ENCODE data around the gene ABHD1. TPM values are rescaled to one million over a fixed set of nuclear protein-coding genes. Genes with fewer than 3 reads are reported as not detected.

ABHD1 gene
- total RNA-seq, 2 experiments from 2014 or later = 0.34 to 0.40 TPM

DNA sequence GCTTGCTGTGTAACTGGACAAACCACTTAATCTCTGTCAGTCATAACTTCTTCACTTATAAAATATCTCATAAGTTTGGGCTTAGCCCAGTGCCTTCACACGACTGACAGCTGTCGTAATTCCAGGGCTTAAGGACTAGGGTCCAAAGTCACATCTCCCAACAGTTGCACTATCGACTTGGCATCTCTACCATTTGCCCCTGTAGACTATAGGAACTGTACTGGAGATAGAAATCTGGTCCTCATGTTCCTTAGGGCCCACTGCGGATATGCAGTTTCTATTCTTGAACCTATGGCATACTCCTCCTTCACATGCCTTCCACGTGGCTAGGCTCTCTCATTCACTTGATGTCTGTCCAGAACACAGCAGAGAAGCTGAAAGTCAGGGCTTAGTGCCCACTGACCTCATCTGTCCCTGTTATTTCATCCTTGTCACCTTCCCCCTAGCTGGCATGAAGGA, 2.7 kb downstream of the ABHD1 start:
- CTCF ChIA-PET = interaction anchor here (0.7 to 1.0 kb wide), 2 partner anchors 24 to 243 kb away, joined by 3 read pairs; no protein-coding TSS in a partner anchor

DNA sequence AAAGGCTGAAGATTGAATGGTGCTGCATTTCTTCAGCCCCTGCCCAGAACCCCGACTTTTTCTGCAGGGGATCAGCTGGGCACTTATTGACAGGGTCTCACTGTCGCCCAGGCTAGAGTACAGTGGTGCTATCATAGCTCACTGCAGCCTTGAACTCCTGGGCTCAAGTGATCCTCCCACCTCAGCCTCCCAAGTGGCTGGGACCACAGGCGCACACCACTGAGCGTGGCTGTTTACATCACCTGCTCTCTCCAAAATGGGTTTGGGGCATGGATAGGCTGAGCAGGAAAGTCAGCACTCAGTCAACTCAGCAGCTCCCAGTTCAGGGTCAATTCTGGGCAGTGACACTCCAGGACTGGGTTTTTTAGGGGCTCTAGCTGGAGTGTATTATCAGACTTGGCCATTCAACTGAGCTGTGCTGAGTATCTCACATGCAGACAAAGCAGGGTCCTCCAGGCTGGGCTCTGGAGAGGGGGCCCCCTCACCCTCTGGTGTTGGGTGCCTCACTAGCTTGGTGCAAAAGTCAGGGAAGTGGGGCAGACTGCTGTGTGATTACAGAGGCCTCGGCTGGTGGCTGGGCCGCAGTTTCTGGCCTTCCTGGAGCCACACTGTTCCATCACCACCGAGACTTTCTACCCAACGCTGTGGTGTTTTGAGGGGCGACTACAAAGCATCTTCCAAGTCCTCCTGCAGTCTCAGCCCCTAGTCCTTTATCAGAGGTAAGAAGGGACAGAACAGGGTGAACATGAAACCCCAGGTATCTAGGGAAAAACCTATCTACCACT, 4.5 kb downstream of the ABHD1 start:
- CTCF ChIA-PET = no interaction called here
- POLR2A ChIA-PET = no interaction called here

More for the DNA sequence above, 2.7 kb downstream of the ABHD1 start:
- POLR2A ChIA-PET = no interaction called here

DNA sequence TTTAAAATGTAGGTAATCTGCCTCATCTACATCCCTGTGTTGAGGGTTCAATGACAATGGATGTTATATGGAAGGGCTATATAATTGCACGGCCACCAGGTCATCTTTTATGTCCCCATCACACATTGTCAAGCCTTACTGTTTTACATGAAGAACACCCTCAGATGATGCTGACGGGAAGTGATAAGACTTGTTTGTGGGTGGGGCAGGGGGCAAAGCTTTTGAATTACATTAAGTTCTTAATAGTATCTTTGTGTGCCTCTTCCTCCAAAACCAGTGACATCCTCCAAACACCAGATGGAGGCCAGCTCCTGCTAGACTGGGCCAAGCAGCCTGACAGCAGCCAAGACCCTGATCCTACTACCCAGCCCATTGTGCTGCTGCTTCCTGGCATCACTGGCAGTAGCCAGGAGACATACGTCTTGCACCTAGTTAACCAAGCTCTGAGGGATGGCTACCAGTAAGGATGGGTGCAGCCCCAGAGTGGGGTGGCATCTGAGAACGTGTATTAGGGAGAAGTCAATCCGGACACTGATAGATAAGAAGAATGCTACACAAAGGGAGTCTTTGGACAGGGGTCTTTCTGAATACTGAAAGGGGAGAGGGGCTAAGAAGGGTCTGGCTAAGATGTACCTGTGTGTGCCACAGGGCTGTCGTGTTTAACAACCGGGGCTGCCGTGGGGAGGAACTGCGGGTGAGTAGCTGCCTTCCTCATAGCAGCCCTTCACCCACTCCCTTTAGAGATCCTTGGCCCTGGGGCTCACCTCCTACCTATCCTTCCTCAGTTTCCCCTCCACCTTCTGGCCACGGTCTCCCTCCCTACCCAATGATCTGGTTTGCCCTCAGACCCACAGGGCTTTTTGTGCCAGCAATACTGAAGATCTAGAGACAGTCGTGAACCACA, 5.3 kb downstream of the ABHD1 start:
- POLR2A ChIA-PET = no interaction called here

DNA sequence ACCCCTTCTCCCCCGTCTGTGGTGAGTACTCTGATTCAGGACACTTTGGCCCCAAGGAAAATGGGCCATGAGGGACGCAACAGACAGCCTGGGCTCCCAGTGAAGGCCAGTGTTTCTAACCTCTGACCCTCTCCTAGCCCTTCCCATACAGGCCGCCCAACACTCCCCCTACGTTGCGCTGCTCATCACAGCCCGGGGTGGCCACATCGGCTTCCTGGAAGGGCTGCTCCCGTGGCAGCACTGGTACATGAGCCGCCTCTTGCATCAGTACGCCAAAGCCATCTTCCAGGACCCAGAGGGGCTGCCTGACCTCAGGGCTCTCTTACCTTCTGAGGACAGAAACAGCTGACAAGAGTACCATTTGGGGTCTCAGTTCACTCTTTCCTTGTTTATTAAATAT, 6.8 kb downstream of the ABHD1 start:
- CTCF ChIA-PET = interaction anchor here (0.6 kb wide), 1 partner anchor 30 kb away, joined by 3 read pairs; no protein-coding TSS in a partner anchor
- POLR2A ChIA-PET = no interaction called here

More for the DNA sequence above, 5.3 kb downstream of the ABHD1 start:
- CTCF ChIA-PET = no interaction called here

DNA sequence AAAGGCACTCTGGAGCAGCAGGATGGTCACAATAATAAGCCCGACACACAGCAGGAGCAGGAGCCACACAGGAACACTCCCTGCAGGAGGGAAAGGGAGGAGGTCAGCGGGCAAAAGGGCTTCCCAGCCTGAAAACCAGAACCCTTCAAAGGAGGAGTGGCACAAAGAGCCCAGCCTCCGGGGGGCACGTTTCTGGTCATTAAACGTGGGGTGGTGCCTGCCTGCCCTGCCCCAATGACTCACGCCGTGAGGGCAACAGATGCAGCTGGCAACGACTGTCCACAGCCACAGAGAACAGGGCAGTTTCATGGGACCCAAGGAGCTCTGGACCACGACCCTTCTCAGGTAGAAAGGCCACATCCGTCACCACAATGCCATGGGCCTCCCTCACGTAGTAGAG, 7.8 kb downstream of the ABHD1 start:
- ChIA-PET POLR2A (no interaction called here), CTCF (interaction anchor here (0.5 to 3.6 kb wide), 2 partner anchors 8 to 264 kb away, joined by 4 to 21 read pairs; partner anchors contain the start of gene ABHD1)

DNA sequence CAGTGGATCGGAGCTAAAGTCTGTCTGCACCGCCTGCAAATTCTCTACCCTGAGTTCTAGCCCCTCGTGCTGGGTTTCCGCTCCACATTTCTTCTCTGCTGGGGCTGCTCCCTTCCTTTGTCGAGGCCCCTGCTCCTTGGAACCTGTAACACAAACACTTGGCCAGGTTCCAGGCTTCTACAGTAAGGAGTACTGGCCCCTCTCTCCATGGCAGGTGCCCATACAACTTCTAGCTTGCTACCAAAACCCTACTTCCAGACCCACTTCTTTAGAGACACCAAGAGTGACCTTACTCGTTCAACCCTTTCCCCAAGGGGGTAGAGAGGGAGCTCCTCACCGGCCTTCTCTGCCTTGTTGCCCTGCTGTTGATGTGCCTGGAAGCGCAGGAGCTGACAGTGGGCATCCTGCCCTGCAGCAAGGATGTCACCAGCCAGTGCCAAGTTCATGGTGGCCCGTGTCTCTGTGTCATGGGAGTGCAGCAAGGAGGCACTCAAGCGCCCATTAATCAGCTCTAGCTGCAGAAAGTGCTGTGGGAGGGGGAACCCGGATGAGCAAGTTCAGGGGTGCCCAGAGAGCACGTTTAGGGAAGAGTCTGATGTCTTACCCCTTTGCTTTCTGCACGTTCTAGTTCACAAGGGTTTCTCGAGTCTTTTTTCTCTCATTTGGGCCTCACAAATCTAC, 9.7 kb downstream of the ABHD1 start:
- CTCF ChIA-PET = interaction anchor here (0.6 to 3.6 kb wide), 9 partner anchors 9 to 170 kb away, joined by 3 to 21 read pairs (median 3); partner anchors contain the start of genes ABHD1, AGBL5, KHK and OST4
- POLR2A ChIA-PET = interaction anchor here (0.7 to 2.5 kb wide), 4 partner anchors 10 to 83 kb away, joined by 3 to 11 read pairs (median 4); partner anchors contain the start of genes ABHD1, AGBL5 and OST4

DNA sequence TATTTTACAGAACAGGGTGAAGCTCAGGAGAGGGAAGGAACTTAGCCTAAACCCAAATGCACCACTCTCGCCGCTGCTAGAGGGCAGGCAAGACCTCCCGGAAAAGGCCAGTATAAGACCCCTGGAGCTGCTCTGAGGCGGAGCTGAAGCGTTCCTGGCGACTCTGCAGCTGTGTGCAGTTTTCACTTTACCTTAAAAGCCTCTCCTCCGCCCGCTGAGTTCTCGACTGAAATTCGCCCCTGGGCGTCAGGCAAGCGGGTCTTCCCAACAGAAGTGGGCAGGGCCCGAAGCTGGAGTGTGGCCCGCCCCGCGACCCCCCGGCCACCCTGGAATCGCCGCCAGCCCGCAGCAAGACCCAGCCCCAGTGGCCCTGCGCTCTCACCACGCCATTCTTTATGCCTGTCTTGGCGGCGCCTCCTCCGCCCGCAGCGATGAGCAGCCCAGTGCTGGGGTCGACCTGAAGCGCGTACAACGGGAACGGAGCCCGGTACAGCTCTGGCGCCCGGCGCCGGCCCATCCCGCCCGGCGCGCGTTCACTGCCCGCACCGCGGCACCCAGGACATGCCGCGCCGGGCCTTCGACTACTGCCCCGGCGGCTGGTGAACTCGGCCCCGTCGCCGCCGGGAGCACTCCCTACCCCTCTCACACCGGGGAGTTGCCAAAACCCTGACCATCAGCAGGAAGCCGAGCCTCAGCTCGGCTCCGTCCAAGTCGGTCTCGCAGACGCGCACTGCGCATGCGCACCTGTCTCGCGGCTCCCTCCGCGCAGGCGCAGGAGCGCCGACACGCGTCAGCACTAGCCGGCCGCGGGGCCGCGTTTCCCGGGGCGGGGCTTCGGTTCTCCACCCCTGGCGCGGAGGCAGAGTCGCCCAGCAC, 10.5 kb downstream of the ABHD1 start, which contains the start of gene PREB:
TSS of gene PREB (minus strand) at position 732 of the 876 bp plus-strand sequence. CDS start at position 517, 215 bp downstream.
- ChIA-PET CTCF (interaction anchor here (0.6 to 3.6 kb wide), 10 partner anchors 8 to 205 kb away, joined by 3 to 21 read pairs (median 3); partner anchors contain the start of genes ABHD1, AGBL5, KHK and OST4), POLR2A (interaction anchor here (0.7 to 2.5 kb wide), 4 partner anchors 11 to 84 kb away, joined by 3 to 11 read pairs (median 4); partner anchors contain the start of genes ABHD1, AGBL5 and SLC5A6)

DNA sequence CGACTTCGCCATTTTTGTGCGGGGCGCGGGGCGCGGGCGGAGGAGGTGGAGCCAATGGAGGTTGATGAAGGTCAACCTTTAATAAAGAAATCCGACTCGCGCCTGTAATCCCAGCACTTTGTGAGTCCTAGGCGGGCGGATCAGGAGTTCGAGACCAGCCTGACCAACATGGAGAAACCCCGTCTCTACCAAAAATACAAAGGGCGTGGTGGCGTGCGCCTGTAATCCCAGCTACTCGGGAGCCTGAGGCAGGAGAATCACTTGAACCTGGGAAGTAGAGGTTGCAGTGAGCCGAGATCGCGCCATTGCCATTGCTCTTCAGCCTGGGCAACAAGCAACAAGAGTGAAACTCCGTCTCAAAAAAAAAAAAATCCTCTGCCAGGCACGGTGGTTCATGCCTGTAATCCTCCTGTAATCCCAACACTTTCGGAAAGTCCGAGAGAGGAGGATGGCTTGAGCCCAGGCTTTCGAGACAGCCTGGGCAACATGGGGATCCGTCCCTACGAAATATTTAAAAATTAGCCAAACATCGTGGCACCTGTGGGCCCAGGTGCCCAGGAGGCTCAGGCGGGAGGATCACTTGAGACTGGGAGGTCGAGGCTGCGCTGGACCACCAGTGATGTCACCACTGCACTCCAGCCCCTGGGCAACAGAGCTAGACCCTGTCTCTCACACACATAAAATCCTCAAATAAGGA, 11.3 kb downstream of the ABHD1 start:
- ChIA-PET POLR2A (interaction anchor here (0.7 to 2.5 kb wide), 3 partner anchors 12 to 85 kb away, joined by 3 to 11 read pairs (median 4); partner anchors contain the start of genes ABHD1 and SLC5A6), CTCF (interaction anchor here (0.6 to 3.6 kb wide), 4 partner anchors 11 to 205 kb away, joined by 3 to 21 read pairs (median 3); partner anchors contain the start of genes ABHD1 and OST4)

DNA sequence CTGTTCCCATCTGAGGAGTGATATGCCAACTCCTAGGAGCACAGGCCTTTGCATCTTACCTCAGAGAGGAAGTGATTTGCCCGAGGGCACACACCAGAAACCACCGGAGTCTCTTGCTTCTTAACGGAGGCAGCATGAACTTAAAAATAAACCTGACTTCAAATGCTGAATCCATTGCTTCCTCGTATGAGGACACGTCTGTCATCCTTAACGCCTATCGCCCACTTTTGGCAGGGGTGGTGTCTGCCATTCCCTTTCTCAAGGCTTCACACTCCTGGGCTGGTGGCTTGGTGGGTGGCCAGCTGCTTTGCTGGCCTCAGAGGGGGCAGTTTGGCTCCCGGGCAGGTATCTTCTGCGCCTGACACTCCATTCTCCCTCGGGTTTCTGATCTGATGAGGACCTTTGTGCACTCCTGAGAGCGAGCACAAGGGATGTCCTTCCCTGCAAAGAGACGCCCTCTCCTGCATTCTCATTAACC, 11.9 kb downstream of the ABHD1 start:
- ChIA-PET CTCF (interaction anchor here (0.7 to 0.9 kb wide), 3 partner anchors 12 to 178 kb away, joined by 3 read pairs; partner anchors contain the start of gene ABHD1), POLR2A (interaction anchor here (0.6 kb wide), 1 partner anchor 119 kb away, joined by 5 read pairs; no protein-coding TSS in a partner anchor)

DNA sequence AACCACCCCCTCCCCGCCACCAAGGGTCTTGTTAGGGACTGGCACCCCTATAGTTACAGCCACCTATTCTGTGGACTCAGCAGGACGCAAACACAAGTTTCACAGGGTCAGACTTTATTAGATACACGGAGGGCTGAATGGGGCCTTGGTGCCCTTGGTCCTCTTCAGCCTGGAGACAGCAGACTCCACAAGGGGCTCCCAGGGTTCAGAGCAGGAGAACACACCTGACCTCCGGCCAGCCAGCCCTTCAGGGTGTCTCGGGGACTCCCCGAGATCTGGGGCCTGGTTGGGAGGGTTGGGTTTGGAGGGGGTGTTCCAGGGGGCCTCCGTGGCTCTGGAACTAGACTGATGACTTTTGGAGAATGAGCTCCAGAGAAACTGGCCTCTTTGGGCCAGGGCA, 13.1 kb downstream of the ABHD1 start:
- ChIA-PET POLR2A (no interaction called here), CTCF (interaction anchor here (0.7 kb wide), 1 partner anchor 65 kb away, joined by 4 read pairs; no protein-coding TSS in a partner anchor)

DNA sequence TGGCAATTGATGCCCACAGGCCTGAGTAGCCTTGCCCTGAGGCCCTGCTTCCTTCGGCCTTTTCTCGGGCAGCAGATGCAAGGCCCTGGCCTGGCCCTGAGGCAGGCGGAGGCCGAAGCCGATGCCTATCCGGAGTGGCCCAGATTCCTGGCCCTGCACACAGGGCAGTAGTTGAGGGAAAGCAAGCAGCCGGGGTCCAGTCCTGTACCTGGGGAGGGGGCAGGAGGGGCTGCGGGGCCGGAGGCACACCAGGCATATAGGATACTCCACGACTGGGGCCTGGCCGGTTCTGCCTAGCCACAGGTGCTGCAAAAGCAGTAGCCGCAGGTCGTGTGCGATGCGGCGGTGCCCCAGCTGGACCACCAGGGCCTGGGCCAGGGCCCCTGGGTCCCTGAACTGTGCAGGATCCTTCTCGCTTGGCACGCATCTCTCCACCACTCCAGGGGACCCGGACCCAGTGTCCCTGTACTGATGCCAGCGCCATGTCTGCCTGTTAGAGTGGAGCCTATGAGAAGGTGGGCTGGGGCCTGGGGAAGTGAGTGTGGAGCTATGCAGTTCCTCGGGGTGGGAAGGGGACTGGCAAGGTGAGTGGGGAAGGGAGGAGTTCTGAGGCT, 13.8 kb downstream of the ABHD1 start:
- POLR2A ChIA-PET = no interaction called here
- CTCF ChIA-PET = no interaction called here

DNA sequence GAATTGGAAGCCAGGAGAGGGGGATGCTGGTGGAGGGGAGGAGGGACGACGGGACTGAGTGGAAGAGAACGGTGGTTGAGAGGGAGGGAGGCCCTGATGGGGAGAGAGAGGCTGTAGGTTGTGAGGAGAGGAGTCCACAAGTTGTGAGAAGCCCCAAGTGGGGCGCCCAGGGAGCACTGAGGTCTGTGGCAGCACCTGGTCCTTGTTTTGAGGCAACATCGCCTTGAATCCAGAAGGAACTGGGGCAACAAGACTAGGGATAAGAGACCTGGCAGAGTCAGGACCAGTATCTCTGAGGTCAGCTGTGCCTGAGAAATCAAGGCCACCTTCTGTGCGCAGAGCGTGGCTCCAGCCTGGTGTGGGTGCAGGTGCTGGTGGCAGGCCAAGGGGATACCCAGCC, 14.5 kb downstream of the ABHD1 start:
- ChIA-PET POLR2A (interaction anchor here (0.7 kb wide), 2 partner anchors 70 to 449 kb away, joined by 3 to 4 read pairs; no protein-coding TSS in a partner anchor), CTCF (no interaction called here)

DNA sequence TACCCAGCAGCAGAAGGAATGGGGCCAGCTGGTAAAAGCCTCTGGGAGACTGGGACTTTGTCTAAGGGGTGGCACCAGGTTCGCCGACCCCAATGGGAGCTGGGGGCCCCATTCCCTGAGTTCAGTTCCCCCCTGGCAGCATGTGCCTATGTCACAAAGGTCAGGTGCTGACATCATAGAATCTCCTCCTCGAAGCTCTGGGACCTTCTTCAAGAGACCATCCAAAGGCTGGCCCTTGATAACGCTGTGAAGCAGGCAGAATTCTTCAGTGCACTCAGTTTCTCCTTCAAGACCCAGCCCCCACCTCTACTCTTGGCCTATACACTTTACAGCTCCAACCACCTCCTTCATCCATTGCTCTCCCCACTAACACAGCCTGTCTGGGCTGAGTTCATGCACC, 15.7 kb downstream of the ABHD1 start, which contains the start of gene PRR30:
TSS of gene PRR30 (minus strand) at position 101 of the 400 bp plus-strand sequence. CDS start 1,081 bp downstream, outside the sequence.
- ChIA-PET POLR2A (no interaction called here), CTCF (no interaction called here)

DNA sequence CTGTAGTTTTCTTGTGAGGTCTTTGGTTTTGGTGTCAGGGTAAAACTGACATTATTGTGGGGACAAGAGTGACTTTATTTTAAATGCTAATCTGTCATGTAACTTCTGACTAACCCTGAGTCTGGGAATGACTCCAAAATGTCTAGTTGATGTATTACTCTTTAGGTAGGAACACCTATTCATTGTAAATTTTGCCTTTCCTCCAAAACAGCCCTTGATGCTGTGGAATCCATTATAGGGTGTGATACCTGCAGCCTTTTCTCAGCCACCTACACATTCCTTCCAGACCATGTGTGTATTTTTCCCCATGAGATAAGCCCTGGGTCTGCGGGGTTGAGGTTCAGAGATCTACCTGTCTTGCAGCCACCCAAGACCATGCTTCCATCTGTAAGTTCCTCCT, 19.7 kb downstream of the ABHD1 start:
- ChIA-PET POLR2A (no interaction called here), CTCF (no interaction called here)

DNA sequence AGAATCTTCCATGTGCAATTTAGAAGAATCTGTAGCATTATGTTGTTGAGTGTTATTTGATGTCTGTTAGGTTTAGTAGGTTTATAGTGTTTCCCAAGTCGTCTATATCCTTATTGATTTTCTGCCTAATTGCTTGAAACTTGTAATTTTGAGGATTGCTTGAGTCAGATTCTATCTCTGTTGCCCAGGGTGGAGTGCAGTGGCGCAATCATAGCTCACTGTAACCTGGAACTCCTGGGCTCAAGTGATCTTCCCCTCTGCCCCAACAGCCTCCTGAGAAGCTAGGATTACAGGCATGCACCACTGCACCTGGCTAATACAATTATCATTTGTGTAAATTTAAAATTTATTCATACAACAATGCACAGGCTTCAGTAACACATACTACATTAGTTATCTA, 22.1 kb downstream of the ABHD1 start:
- ChIA-PET POLR2A (no interaction called here), CTCF (interaction anchor here (0.7 kb wide), 1 partner anchor 9 kb away, joined by 5 read pairs; no protein-coding TSS in a partner anchor)

DNA sequence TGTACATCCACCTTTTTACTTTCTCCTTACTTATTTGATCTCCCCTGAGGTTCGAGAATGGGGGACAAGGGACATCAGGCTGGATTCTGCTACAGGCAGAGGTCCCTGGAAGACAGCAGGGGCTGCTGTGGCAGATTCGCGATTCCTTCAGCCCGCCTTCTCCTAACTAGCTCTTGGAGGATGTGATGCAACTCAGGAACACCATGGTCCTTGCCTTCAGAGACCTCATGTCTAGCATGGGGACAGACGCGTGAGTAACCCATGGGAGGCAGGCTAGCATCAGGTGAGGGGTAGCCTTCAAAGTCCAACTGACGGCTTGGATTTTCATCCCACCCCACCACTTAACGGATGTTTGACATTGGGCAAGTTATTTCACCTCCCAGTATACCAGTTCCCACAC, 24.3 kb downstream of the ABHD1 start:
- POLR2A ChIA-PET = no interaction called here

More for the DNA sequence above, 24.3 kb downstream of the ABHD1 start:
- CTCF ChIA-PET = interaction anchor here (1.0 kb wide), 1 partner anchor 155 kb away, joined by 3 read pairs; no protein-coding TSS in a partner anchor

Measured in activated CD8-positive, alpha-beta memory T cell treated with anti-CD3 and anti-CD28 coated beads for 36 hours (primary cell).